SK-N-SH treated with all-trans-retinoic acid at 6 μM for 48 hours (cell line): ENCODE results near the gene MIPOL1.
"Not testable (repeated sequence)": the region's sequence is repeated elsewhere in the genome, so short reads cannot be mapped to it uniquely, and the experiment has no call there.

Experiments used
- ATAC-seq: fragments of 200-7000 bp; cut with Tn5 transposase; 3 replicates; pipeline ENCODE4 v1.9.1; 2020; ENCODE audit warnings: mild to moderate bottlenecking, moderate library complexity
- BACH2 ChIP-seq: fragments of 250-450 bp; sonication (Bioruptor Pico); IDR thresholded peaks from 2 replicates; pipeline ENCODE4 v1.9.0; 2021; ENCODE audit warnings: mild to moderate bottlenecking, borderline replicate concordance
- CSDC2 ChIP-seq: fragments of 250-450 bp; sonication (Bioruptor Pico); IDR thresholded peaks from 2 replicates; pipeline ENCODE4 v1.5.0; 2020; ENCODE audit warnings: mild to moderate bottlenecking, moderate library complexity
- ESRRG ChIP-seq: fragments of 250-450 bp; sonication (Bioruptor Pico); IDR thresholded peaks from 2 replicates; pipeline ENCODE4 v1.6.1; 2021; ENCODE audit warnings: mild to moderate bottlenecking
- GLIS3 ChIP-seq: fragments of 250-450 bp; sonication (Bioruptor Pico); IDR thresholded peaks from 2 replicates; pipeline ENCODE4 v1.5.0; 2020; ENCODE audit warnings: mild to moderate bottlenecking, moderate library complexity
- ISL1 ChIP-seq: fragments of 250-450 bp; sonication (Bioruptor Pico); IDR thresholded peaks from 2 replicates; pipeline ENCODE4 v2.1.2; 2022; ENCODE audit warnings: mild to moderate bottlenecking, moderate library complexity
- OSR1 ChIP-seq: fragments of 250-450 bp; sonication (Bioruptor Pico); IDR thresholded peaks from 2 replicates; pipeline ENCODE4 v1.8.0; 2022; ENCODE audit warnings: moderate library complexity, mild to moderate bottlenecking, inconsistent platforms
- PPARA ChIP-seq: fragments of 250-450 bp; sonication (Bioruptor Pico); IDR thresholded peaks from 2 replicates; pipeline ENCODE4 v1.5.0; 2020; ENCODE audit warnings: mild to moderate bottlenecking, borderline replicate concordance
- RARB ChIP-seq: fragments of 250-450 bp; sonication (Bioruptor Pico); IDR thresholded peaks from 2 replicates; pipeline ENCODE4 v1.8.0; 2021; ENCODE audit warnings: mild to moderate bottlenecking, moderate library complexity
- SNAI2 ChIP-seq: fragments of 250-450 bp; sonication (Bioruptor Pico); IDR thresholded peaks from 2 replicates; pipeline ENCODE4 v1.5.0; 2020; ENCODE audit warnings: mild to moderate bottlenecking, moderate library complexity
- TCF4 ChIP-seq: fragments of 250-450 bp; sonication (Bioruptor Pico); IDR thresholded peaks from 2 replicates; pipeline ENCODE4 v1.8.0; 2021; ENCODE audit warnings: mild to moderate bottlenecking, moderate library complexity, borderline replicate concordance
- TOX ChIP-seq: fragments of 250-450 bp; sonication (Bioruptor Pico); IDR thresholded peaks from 2 replicates; pipeline ENCODE4 v1.8.0; 2021; ENCODE audit warnings: mild to moderate bottlenecking, moderate library complexity, borderline replicate concordance
- ZC3H10 ChIP-seq: fragments of 250-450 bp; sonication (Bioruptor Pico); IDR thresholded peaks from 2 replicates; pipeline ENCODE4 v1.5.1; 2021; ENCODE audit warnings: mild to moderate bottlenecking, moderate library complexity
- ZFP3 ChIP-seq: fragments of 250-450 bp; sonication (Bioruptor Pico); IDR thresholded peaks from 2 replicates; pipeline ENCODE4 v1.5.0; 2020; ENCODE audit warnings: mild to moderate bottlenecking, moderate library complexity
- ZFP30 ChIP-seq: fragments of 450-650 bp; formaldehyde crosslinking; IDR thresholded peaks from 2 replicates; pipeline ENCODE4 v1.5.0; 2022; ENCODE audit warnings: mild to moderate bottlenecking, moderate library complexity
- ZNF565 ChIP-seq: fragments of 450-650 bp; formaldehyde crosslinking; conservative IDR thresholded peaks from 2 replicates; pipeline ENCODE4 v1.5.0; 2020; ENCODE audit warnings: low read depth, mild to moderate bottlenecking, moderate library complexity
- ZNF70 ChIP-seq: fragments of 450-650 bp; formaldehyde crosslinking; IDR thresholded peaks from 2 replicates; pipeline ENCODE4 v1.5.0; 2020; ENCODE audit warnings: mild to moderate bottlenecking, moderate library complexity
- ZNF8 ChIP-seq: fragments of 450-650 bp; formaldehyde crosslinking; IDR thresholded peaks from 2 replicates; pipeline ENCODE4 v1.5.0; 2020; ENCODE audit warnings: mild to moderate bottlenecking, moderate library complexity
- TF ChIP-seq, protein P1 (sequence below): fragments of 250-450 bp; sonication (Bioruptor Pico); IDR thresholded peaks from 2 replicates; pipeline ENCODE4 v1.8.0; 2021; ENCODE audit warnings: low read depth, mild to moderate bottlenecking, moderate library complexity, borderline replicate concordance
- TF ChIP-seq, protein P2 (sequence below): fragments of 250-450 bp; sonication (Bioruptor Pico); IDR thresholded peaks from 2 replicates; pipeline ENCODE4 v1.5.0; 2020; ENCODE audit warnings: mild to moderate bottlenecking, moderate library complexity
- TF ChIP-seq, protein P3 (sequence below): fragments of 250-450 bp; sonication (Bioruptor Pico); IDR thresholded peaks from 2 replicates; pipeline ENCODE4 v1.8.0; 2020; ENCODE audit warnings: mild to moderate bottlenecking, moderate library complexity, borderline replicate concordance

Gene MIPOL1

DNA sequence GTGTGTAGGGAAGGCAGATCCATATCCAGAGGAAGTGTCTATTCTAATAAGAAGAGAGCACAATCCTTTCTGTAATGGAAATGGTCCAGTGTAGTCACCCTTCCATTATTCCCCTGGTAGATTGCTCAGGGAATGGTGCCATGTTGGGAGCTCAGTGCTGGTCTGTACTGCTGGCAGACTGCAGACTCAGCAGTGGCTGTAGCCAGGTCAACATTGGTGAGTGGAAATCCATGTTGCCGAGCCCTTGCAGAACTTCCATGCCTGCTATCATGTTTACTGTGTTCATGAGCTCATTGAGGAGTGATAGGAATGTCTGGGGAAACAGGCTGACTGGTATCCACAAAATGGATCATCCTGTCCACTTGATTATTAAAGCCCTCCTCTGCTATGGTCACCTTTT is 128.7 kb downstream of the MIPOL1 start:
- ATAC-seq = no peak

GRCh38 chr14:37327933-37328332 is 130.2 kb downstream of the MIPOL1 start:
- not testable (repeated sequence) for ATAC-seq

More for the DNA sequence above, 128.7 kb downstream of the MIPOL1 start:
- TF ChIP-seq ZC3H10 (no peak), PPARA (no peak), CSDC2 (no peak), BACH2 (CRISPR knock-in tag) (no peak), RARB (CRISPR knock-in tag) (no peak), ISL1 (CRISPR knock-in tag) (no peak), ZFP30 (CRISPR knock-in tag) (no peak), ZFP3 (CRISPR knock-in tag) (no peak), OSR1 (CRISPR knock-in tag) (no peak)
- TF ChIP-seq, protein P1, sequence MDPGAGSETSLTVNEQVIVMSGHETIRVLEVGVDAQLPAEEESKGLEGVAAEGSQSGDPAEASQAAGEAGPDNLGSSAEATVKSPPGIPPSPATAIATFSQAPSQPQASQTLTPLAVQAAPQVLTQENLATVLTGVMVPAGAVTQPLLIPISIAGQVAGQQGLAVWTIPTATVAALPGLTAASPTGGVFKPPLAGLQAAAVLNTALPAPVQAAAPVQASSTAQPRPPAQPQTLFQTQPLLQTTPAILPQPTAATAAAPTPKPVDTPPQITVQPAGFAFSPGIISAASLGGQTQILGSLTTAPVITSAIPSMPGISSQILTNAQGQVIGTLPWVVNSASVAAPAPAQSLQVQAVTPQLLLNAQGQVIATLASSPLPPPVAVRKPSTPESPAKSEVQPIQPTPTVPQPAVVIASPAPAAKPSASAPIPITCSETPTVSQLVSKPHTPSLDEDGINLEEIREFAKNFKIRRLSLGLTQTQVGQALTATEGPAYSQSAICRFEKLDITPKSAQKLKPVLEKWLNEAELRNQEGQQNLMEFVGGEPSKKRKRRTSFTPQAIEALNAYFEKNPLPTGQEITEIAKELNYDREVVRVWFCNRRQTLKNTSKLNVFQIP (CRISPR knock-in tag) = no peak
- TF ChIP-seq, protein P2, sequence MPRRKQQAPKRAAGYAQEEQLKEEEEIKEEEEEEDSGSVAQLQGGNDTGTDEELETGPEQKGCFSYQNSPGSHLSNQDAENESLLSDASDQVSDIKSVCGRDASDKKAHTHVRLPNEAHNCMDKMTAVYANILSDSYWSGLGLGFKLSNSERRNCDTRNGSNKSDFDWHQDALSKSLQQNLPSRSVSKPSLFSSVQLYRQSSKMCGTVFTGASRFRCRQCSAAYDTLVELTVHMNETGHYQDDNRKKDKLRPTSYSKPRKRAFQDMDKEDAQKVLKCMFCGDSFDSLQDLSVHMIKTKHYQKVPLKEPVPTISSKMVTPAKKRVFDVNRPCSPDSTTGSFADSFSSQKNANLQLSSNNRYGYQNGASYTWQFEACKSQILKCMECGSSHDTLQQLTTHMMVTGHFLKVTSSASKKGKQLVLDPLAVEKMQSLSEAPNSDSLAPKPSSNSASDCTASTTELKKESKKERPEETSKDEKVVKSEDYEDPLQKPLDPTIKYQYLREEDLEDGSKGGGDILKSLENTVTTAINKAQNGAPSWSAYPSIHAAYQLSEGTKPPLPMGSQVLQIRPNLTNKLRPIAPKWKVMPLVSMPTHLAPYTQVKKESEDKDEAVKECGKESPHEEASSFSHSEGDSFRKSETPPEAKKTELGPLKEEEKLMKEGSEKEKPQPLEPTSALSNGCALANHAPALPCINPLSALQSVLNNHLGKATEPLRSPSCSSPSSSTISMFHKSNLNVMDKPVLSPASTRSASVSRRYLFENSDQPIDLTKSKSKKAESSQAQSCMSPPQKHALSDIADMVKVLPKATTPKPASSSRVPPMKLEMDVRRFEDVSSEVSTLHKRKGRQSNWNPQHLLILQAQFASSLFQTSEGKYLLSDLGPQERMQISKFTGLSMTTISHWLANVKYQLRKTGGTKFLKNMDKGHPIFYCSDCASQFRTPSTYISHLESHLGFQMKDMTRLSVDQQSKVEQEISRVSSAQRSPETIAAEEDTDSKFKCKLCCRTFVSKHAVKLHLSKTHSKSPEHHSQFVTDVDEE = no peak

DNA sequence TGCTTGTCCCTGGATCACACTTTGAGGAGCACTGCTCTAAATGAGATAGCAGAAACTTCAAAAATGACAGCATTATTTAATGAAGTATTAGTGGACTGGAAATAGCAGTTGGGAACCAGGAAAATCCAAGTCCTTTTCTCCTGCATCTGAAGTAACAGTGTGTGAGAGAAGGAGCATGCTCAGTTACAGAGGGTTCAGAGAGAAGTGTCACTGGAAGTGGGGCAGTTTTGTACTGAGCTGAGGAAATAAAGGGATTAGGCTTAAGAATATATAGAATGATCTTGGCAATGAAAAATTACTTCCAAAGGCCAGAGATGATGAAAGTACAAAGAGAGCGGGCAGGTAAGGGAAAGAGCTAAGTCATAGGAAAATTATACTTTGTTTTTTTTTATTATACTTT is 130.9 kb downstream of the MIPOL1 start:
- ATAC-seq = no peak
- no peak for TF ChIP-seq TOX (CRISPR knock-in tag)
- TF ChIP-seq, protein P2 = no peak
- no peak for TF ChIP-seq ZFP30 (CRISPR knock-in tag)
- TF ChIP-seq ISL1 (CRISPR knock-in tag) = no peak
- no peak for TF ChIP-seq BACH2 (CRISPR knock-in tag)
- TF ChIP-seq ZNF565 (CRISPR knock-in tag) = no peak
- TF ChIP-seq SNAI2 (CRISPR knock-in tag) = no peak
- no peak for TF ChIP-seq ZC3H10
- no peak for TF ChIP-seq ZFP3 (CRISPR knock-in tag)
- TF ChIP-seq, protein P3, sequence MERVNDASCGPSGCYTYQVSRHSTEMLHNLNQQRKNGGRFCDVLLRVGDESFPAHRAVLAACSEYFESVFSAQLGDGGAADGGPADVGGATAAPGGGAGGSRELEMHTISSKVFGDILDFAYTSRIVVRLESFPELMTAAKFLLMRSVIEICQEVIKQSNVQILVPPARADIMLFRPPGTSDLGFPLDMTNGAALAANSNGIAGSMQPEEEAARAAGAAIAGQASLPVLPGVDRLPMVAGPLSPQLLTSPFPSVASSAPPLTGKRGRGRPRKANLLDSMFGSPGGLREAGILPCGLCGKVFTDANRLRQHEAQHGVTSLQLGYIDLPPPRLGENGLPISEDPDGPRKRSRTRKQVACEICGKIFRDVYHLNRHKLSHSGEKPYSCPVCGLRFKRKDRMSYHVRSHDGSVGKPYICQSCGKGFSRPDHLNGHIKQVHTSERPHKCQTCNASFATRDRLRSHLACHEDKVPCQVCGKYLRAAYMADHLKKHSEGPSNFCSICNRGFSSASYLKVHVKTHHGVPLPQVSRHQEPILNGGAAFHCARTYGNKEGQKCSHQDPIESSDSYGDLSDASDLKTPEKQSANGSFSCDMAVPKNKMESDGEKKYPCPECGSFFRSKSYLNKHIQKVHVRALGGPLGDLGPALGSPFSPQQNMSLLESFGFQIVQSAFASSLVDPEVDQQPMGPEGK = no peak
- TF ChIP-seq ZNF70 (CRISPR knock-in tag) = no peak
- no peak for TF ChIP-seq GLIS3 (CRISPR knock-in tag)
- no peak for TF ChIP-seq RARB (CRISPR knock-in tag)
- TF ChIP-seq TCF4 (CRISPR knock-in tag) = no peak
- TF ChIP-seq CSDC2 = no peak
- TF ChIP-seq OSR1 (CRISPR knock-in tag) = no peak
- no peak for TF ChIP-seq ZNF8 (CRISPR knock-in tag)

DNA sequence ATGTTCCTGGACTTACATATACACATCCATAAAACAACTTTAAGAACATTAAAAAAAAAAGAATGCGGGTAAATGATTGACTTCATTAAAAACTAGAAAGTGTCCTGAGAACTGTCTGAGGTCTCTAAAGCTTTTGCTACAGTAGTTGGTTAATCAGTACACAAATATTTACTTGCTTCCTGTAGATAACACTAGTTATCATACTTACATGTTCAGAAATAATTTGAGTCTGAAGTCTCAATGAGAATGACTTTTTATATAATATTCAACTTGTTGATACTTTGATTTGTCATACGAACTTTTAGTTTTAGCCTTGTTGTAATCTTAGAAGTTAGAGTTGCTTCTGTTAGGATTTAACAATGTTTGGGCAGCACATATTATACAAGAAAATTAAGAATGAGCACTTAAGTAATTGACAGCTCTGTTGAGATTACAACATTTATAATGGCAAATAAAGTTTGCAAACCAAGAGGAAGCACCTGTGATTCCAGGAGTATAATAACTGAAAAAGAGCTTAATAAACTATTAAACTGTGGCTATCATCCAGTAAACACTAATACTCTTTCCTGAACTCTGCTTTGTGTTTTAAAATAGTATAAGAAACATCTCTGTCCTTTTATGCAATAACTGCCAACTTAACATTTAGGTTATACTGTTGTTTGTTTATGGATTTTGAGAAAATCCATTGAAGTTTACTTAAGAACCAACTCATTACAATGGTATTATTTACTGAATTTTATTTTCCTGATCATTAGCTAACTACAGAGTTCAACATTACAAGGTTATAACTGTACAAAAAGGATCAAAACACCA is 131.7 kb downstream of the MIPOL1 start:
- no peak for ATAC-seq
- TF ChIP-seq GLIS3 (CRISPR knock-in tag) (no peak), PPARA (no peak), ZFP30 (CRISPR knock-in tag) (no peak), ZNF70 (CRISPR knock-in tag) (no peak), TCF4 (CRISPR knock-in tag) (no peak), SNAI2 (CRISPR knock-in tag) (no peak), ISL1 (CRISPR knock-in tag) (no peak), OSR1 (CRISPR knock-in tag) (no peak), ZFP3 (CRISPR knock-in tag) (no peak), ESRRG (CRISPR knock-in tag) (no peak), RARB (CRISPR knock-in tag) (no peak), CSDC2 (no peak)
- TF ChIP-seq, protein P2 = no peak
- TF ChIP-seq, protein P1 (CRISPR knock-in tag) = no peak
